CD14-positive monocyte (primary cell): ENCODE data around the gene ARL15. TPM values are rescaled to one million over a fixed set of nuclear protein-coding genes. Genes with fewer than 3 reads are reported as not detected.
A peak's percentile ranks its signal among the peaks of the same experiment; 100 is the strongest.

Experiments used
- DNase-seq, 3 donors: peaks; one replicate each; pipeline ENCODE4 v3.0.0-alpha.2; 2011 to 2022
- H2AFZ ChIP-seq: 2 replicates; pipeline ENCODE4 v1.6.0; 2012; ENCODE audit warnings: mild to moderate bottlenecking, low read depth, low read length, inconsistent platforms; ENCODE audit not compliant: insufficient read depth, poor library complexity, severe bottlenecking
- H3K27ac ChIP-seq, 2 donors: 1 replicate in 1 of 2; 2 replicates in 1 of 2; pipeline ENCODE4 v1.5.1; 2012 to 2013; ENCODE audit warnings: low read length in 2 of 2, control low read depth in 1 of 2, inconsistent platforms in 1 of 2, low read depth in 1 of 2, mild to moderate bottlenecking in 1 of 2
- H3K27me3 ChIP-seq, 2 donors: one replicate each; pipeline versions ENCODE4 v1.6.0 to v1.6.1; 2011 to 2013; ENCODE audit warnings: low read length in 2 of 2; ENCODE audit not compliant: control insufficient read depth in 2 of 2, insufficient read depth in 2 of 2
- H3K36me3 ChIP-seq, 2 donors: replicated peaks in 1 of 2; 1 replicate in 1 of 2; 2 replicates in 1 of 2; pipeline versions ENCODE4 v1.5.1 to v1.6.1; 2012 to 2013; ENCODE audit warnings: low read length in 2 of 2, control low read depth in 1 of 2, inconsistent platforms in 1 of 2, mild to moderate bottlenecking in 1 of 2; ENCODE audit not compliant: insufficient read depth in 2 of 2, control insufficient read depth in 1 of 2
- H3K4me1 ChIP-seq, 2 donors: 1 replicate in 1 of 2; 2 replicates in 1 of 2; pipeline versions ENCODE4 v1.5.1 to v1.6.1; 2012 to 2013; ENCODE audit warnings: low read length in 2 of 2, control low read depth in 1 of 2, inconsistent platforms in 1 of 2, mild to moderate bottlenecking in 1 of 2, moderate library complexity in 1 of 2; ENCODE audit not compliant: insufficient read depth in 2 of 2, control insufficient read depth in 1 of 2
- H3K4me2 ChIP-seq: replicated peaks from 2 replicates; pipeline ENCODE3; 2012; ENCODE audit warnings: low read length, moderate library complexity, mild to moderate bottlenecking; ENCODE audit not compliant: poor library complexity, severe bottlenecking; ENCODE audit errors: extremely low read depth
- H3K4me3 ChIP-seq, 3 experiments: fragments of 200-600 bp in 1 of 3; sonication (generic) in 1 of 3; replicated peaks in 1 of 3; 1 replicate in 2 of 3; 2 replicates in 1 of 3; pipeline ENCODE4 v1.5.1; 2011 to 2013; ENCODE audit warnings: low read length in 3 of 3, mild to moderate bottlenecking in 3 of 3, control low read depth in 2 of 3, low read depth in 2 of 3, inconsistent platforms in 1 of 3, moderate library complexity in 1 of 3
- H3K79me2 ChIP-seq: 2 replicates; pipeline ENCODE4 v1.6.0; 2012; ENCODE audit warnings: mild to moderate bottlenecking, control low read depth, inconsistent platforms, low read length, moderate library complexity; ENCODE audit not compliant: insufficient read depth
- H3K9ac ChIP-seq: 2 replicates; pipeline ENCODE4 v1.6.0; 2017; ENCODE audit warnings: low read length, mild to moderate bottlenecking; ENCODE audit not compliant: insufficient read depth, poor library complexity, severe bottlenecking
- H3K9me3 ChIP-seq, 2 donors: replicated peaks in 1 of 2; 1 replicate in 1 of 2; 2 replicates in 1 of 2; pipeline versions ENCODE4 v1.5.1 to v1.6.1; 2012 to 2013; ENCODE audit warnings: low read length in 2 of 2, control low read depth in 1 of 2; ENCODE audit not compliant: control insufficient read depth in 1 of 2, insufficient read depth in 1 of 2
- H4K20me1 ChIP-seq: 2 replicates; pipeline ENCODE4 v1.6.0; 2012; ENCODE audit warnings: mild to moderate bottlenecking, low read length, control low read depth, moderate library complexity; ENCODE audit not compliant: insufficient read depth
- H3K27ac Mint-ChIP-seq, 7 donors: one replicate each; pipeline ENCODE4 v1.8.0; 2020; ENCODE audit warnings: mild to moderate bottlenecking in 7 of 7, mixed read lengths in 7 of 7, moderate library complexity in 6 of 7, inconsistent platforms in 2 of 7
- H3K27me3 Mint-ChIP-seq, 3 donors: one replicate each; pipeline ENCODE4 v1.8.0; 2021 to 2022; ENCODE audit warnings: low read depth in 3 of 3, mild to moderate bottlenecking in 3 of 3, mixed read lengths in 3 of 3, moderate library complexity in 3 of 3, inconsistent platforms in 1 of 3
- H3K36me3 Mint-ChIP-seq, 2 donors: one replicate each; pipeline ENCODE4 v1.8.0; 2020; ENCODE audit warnings: mixed read lengths in 2 of 2, inconsistent platforms in 1 of 2, mild to moderate bottlenecking in 1 of 2
- H3K4me1 Mint-ChIP-seq: one replicate; pipeline ENCODE4 v1.8.0; 2020; ENCODE audit warnings: mild to moderate bottlenecking, mixed read lengths
- H3K4me3 Mint-ChIP-seq, 2 donors: one replicate each; pipeline ENCODE4 v1.8.0; 2020; ENCODE audit warnings: mild to moderate bottlenecking in 2 of 2, mixed read lengths in 2 of 2, moderate library complexity in 1 of 2
- H3K9me3 Mint-ChIP-seq, 7 donors: one replicate each; pipeline ENCODE4 v1.8.0; 2020 to 2022; ENCODE audit warnings: mixed read lengths in 7 of 7, mild to moderate bottlenecking in 6 of 7, moderate library complexity in 6 of 7, inconsistent platforms in 2 of 7
- CTCF ChIP-seq: fragments of 200-600 bp; IDR thresholded peaks from one replicate; pipeline ENCODE4 v1.8.0; 2022; ENCODE audit warnings: antibody characterized with exemption, mild to moderate bottlenecking
- WGBS: methylation state at CpG from one replicate; pipeline ENCODE4 v1.1.5; 2013; ENCODE audit warnings: missing lambda C conversion rate; ENCODE audit not compliant: insufficient coverage; 5-methylcytosine and 5-hydroxymethylcytosine counted together
- intact Hi-C, 2 donors: fragments of 100-400 bp; cut with micrococcal nuclease; formaldehyde crosslinking; loops; one replicate each; pipeline versions ENCODE4 v1.15.0 to v1.15.1; 2023
- polyA plus RNA-seq, 3 donors: library from polyadenylated mRNA; depleted of rRNA in 1 of 3; unstranded in 2 of 3; stranded (reverse) in 1 of 3; fragments of 300-500 nt in 2 of 3; fragments of >200 nt in 1 of 3; fragmentation: Illumina TruSeq in 2 of 3; gene quantifications; 1 replicate in 2 of 3; 2 replicates in 1 of 3; pipeline ENCODE4 v1.2.3, GENCODE V29; 2012 to 2021

Gene ARL15
- polyA plus RNA-seq, 3 donors = 10.5 to 27.6 (median 18.0) TPM

- H3K27me3 ChIP-seq = no peaks in the 10 kb centered on the region
- no peaks in the 10 kb centered on the region for H3K36me3 ChIP-seq
- peaks cover 3% of the 10 kb centered on the region for H4K20me1 ChIP-seq
- Mint-ChIP-seq H3K27me3 (peaks cover 5 to 10% (median 10%) of the 10 kb centered on the region in 3 donors), H3K4me1 (peaks cover 31% of the 10 kb centered on the region), H3K9me3 (peaks cover 0 to 4% (median 0%) of the 10 kb centered on the region in 7 donors), H3K4me3 (peak overlapping the region in 1 of 2 donors; percentile 5), H3K36me3 (no peaks in the 10 kb centered on the region), H3K27ac (peak overlapping the region in 1 of 7 donors; percentile 75)
- H3K79me2 ChIP-seq = peaks cover 16% of the 10 kb centered on the region
- intact Hi-C loops = no loop called here
- H3K4me2 ChIP-seq = no peak overlapping the region
- H3K27ac ChIP-seq = no peak overlapping the region
- H3K4me1 ChIP-seq = peaks cover 19 to 21% of the 10 kb centered on the region in 2 donors
- no peak for TF ChIP-seq CTCF
- H2AFZ ChIP-seq = no peak overlapping the region
- 38% methylated on average over 5 of the region's 7 CpGs for WGBS
- H3K9me3 ChIP-seq = no peaks in the 10 kb centered on the region
- no peak overlapping the region for H3K9ac ChIP-seq
- DNase-seq = peak; percentile 44 to 71 (median 47)
- H3K4me3 ChIP-seq = no peak overlapping the region
These were observed 3.2 kb upstream of the ARL15 start for GRCh38 chr5:54313311-54314270.

GRCh38 chr5:54312499-54312898 lies 2.1 kb upstream of the ARL15 start:
- Histone ChIP-seq H3K36me3 (no peaks in the 10 kb centered on the region), H3K27me3 (no peaks in the 10 kb centered on the region), H3K4me2 (no peak overlapping the region), H3K79me2 (peaks cover 27% of the 10 kb centered on the region), H3K9ac (no peak overlapping the region), H3K4me3 (no peak overlapping the region), H4K20me1 (peaks cover 14% of the 10 kb centered on the region), H3K27ac (no peak overlapping the region), H3K9me3 (no peaks in the 10 kb centered on the region), H3K4me1 (peaks cover 19 to 21% of the 10 kb centered on the region in 2 donors), H2AFZ (no peak overlapping the region)
- no peak for TF ChIP-seq CTCF
- H3K36me3 Mint-ChIP-seq = peaks cover 0 to 2% of the 10 kb centered on the region in 2 donors
- no peak overlapping the region for H3K4me3 Mint-ChIP-seq
- H3K9me3 Mint-ChIP-seq = peaks cover 0 to 4% (median 0%) of the 10 kb centered on the region in 7 donors
- no peak for DNase-seq
- peaks cover 4 to 10% (median 10%) of the 10 kb centered on the region in 3 donors for H3K27me3 Mint-ChIP-seq
- peaks cover 41% of the 10 kb centered on the region for H3K4me1 Mint-ChIP-seq
- intact Hi-C loops = no loop called here
- H3K27ac Mint-ChIP-seq = no peak overlapping the region
- WGBS = 100% methylated on average over 2 of the region's 3 CpGs
